Measurements from ENCODE around the gene SOSTDC1. TPM values are rescaled to one million over a fixed set of nuclear protein-coding genes. Genes with fewer than 3 reads are reported as not detected.

SOSTDC1 gene, protein sequence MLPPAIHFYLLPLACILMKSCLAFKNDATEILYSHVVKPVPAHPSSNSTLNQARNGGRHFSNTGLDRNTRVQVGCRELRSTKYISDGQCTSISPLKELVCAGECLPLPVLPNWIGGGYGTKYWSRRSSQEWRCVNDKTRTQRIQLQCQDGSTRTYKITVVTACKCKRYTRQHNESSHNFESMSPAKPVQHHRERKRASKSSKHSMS
- total RNA-seq: not detected in 2 replicates
- long read RNA-seq: 0 reads

DNA sequence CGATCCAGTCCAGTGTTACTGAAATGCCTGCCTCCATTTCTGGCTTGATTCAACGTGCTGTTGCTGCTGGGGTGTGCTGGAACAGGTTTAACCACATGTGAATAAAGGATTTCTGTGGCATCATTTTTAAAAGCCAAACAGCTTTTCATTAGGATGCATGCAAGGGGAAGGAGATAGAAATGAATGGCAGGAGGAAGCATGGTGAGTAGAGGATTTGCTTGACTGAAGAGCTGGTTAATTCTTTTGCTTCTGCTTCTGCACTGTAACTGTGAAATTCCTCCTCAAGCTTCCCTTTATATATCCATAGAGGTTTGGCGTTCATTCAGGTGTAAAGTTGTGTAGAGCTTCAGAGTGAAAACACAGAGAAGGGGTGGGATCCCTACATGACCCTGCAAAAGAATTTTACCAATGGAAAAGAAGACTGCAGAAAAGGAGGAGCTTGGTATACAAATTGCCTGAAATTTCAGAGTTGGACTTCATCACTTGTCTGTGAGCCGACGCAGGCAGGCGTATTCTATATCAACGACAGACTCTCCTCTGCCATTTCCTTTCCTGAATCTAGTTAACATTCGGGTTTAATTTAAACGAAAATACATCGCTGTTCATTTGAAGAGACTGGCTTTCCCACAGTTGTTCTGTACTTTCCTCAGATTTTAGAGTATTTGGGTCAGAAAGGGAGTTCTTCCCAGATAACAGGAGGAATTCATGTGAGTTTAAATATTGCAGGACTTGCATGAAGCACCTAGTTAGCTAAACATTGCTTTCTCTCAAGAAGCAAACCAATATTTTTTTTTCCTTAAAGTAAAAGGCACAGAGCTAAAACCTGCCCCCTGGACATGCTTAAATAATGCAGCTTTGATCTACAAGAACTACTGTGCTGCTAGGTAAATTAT, at the start of gene SOSTDC1:
Gene SOSTDC1 (minus strand): TSS at position 270 of the 893 bp plus-strand sequence. CDS start 70 bp downstream, at position 200.
- peaks cover 9% of the 10 kb centered on the region for H3K27me3 Mint-ChIP-seq (ENCODE audit: unreplicated experiment)
- peak within 1 kb of the TSS; percentile 62 for H3K4me3 Mint-ChIP-seq (ENCODE audit: unreplicated experiment)
- H3K27ac Mint-ChIP-seq (ENCODE audit: unreplicated experiment): no peak within 1 kb of the TSS
- no peak for DNase-seq (ENCODE audit: extremely low spot score, unreplicated experiment)
- no peaks in the 10 kb centered on the region for H3K9me3 Mint-ChIP-seq (ENCODE audit: unreplicated experiment)
- H3K36me3 Mint-ChIP-seq (ENCODE audit: unreplicated experiment): no peaks in the 10 kb centered on the region
- H3K4me1 Mint-ChIP-seq (ENCODE audit: unreplicated experiment): peaks cover 12% of the 10 kb centered on the region
- TF ChIP-seq, protein P1, sequence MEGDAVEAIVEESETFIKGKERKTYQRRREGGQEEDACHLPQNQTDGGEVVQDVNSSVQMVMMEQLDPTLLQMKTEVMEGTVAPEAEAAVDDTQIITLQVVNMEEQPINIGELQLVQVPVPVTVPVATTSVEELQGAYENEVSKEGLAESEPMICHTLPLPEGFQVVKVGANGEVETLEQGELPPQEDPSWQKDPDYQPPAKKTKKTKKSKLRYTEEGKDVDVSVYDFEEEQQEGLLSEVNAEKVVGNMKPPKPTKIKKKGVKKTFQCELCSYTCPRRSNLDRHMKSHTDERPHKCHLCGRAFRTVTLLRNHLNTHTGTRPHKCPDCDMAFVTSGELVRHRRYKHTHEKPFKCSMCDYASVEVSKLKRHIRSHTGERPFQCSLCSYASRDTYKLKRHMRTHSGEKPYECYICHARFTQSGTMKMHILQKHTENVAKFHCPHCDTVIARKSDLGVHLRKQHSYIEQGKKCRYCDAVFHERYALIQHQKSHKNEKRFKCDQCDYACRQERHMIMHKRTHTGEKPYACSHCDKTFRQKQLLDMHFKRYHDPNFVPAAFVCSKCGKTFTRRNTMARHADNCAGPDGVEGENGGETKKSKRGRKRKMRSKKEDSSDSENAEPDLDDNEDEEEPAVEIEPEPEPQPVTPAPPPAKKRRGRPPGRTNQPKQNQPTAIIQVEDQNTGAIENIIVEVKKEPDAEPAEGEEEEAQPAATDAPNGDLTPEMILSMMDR (IDR thresholded peaks at IDR 0.05): no peak

DNA sequence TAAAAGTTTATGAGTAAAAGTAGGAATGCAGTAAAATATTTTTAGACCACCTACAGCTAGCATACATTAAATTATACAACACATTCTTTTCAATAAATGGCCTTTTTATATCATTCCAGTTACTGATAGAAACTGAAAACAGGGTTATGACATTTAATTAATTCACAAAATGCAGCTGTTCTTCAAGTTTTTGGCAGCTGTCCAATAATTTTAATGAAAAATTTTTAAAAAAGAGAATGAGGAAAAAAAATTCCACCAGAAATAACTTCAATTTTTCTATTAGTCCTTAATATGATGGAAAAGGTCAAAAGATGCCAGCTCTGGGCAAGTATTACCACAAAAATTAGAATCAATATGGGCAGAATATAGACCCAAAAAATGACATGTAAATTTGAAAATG, 49.2 kb upstream of the SOSTDC1 start:
- no peaks in the 10 kb centered on the region for H3K36me3 Mint-ChIP-seq (ENCODE audit: unreplicated experiment)
- H3K4me3 Mint-ChIP-seq (ENCODE audit: unreplicated experiment): no peak overlapping the region
- peaks cover 5% of the 10 kb centered on the region for H3K27me3 Mint-ChIP-seq (ENCODE audit: unreplicated experiment)
- no peak overlapping the region for H3K27ac Mint-ChIP-seq (ENCODE audit: unreplicated experiment)
- no peaks in the 10 kb centered on the region for H3K9me3 Mint-ChIP-seq (ENCODE audit: unreplicated experiment)
- TF ChIP-seq, protein P1 (IDR thresholded peaks at IDR 0.05): no peak
- peaks cover 10% of the 10 kb centered on the region for H3K4me1 Mint-ChIP-seq (ENCODE audit: unreplicated experiment)
- no peak for DNase-seq (ENCODE audit: extremely low spot score, unreplicated experiment)

DNA sequence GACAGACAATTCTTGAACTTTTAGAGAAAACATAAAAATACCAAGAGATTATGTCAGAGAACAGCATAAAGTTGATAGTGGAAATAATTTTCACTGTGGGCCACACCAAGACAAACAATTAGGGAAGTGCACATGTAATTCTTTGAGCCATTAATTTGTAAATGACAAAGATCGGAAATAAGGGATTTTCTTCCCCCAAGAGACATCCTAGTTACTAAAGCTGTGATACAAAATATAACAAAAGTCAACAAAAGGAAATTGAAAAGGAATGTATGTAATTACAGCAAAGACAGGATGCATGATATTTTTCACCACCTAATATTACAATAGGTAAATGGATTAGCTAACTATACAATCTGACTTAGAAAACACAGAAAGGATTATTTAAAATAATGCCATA, 48.7 kb upstream of the SOSTDC1 start:
- H3K4me1 Mint-ChIP-seq (ENCODE audit: unreplicated experiment): peaks cover 10% of the 10 kb centered on the region
- H3K4me3 Mint-ChIP-seq (ENCODE audit: unreplicated experiment): no peak overlapping the region
- H3K9me3 Mint-ChIP-seq (ENCODE audit: unreplicated experiment): no peaks in the 10 kb centered on the region
- H3K36me3 Mint-ChIP-seq (ENCODE audit: unreplicated experiment): no peaks in the 10 kb centered on the region
- H3K27ac Mint-ChIP-seq (ENCODE audit: unreplicated experiment): peak overlapping the region; percentile 9
- TF ChIP-seq, protein P1 (IDR thresholded peaks at IDR 0.05): no peak
- no peak for DNase-seq (ENCODE audit: extremely low spot score, unreplicated experiment)
- H3K27me3 Mint-ChIP-seq (ENCODE audit: unreplicated experiment): peaks cover 5% of the 10 kb centered on the region

DNA sequence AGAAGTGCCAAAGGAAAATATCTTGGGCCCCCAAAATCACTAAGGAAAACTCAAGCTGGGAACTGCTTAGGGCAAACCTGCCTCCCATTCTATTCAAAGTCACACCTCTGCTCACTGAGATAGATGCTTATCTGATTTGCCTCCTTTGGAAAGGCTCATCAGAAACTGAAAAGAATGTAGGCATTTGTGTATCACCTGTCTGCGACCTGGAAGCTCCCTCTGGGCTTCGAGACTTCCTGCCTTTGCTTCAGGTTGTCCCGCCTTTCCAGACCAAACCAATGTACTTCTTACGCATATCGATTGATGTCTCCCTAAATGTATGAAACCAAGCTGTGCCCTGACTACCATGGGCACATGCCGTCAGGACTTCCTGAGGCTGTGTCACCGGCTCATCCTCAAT, 46.6 kb upstream of the SOSTDC1 start:
- Mint-ChIP-seq H3K4me1 (ENCODE audit: unreplicated experiment) (peaks cover 10% of the 10 kb centered on the region), H3K9me3 (ENCODE audit: unreplicated experiment) (peaks cover 6% of the 10 kb centered on the region), H3K27ac (ENCODE audit: unreplicated experiment) (no peak overlapping the region), H3K4me3 (ENCODE audit: unreplicated experiment) (no peak overlapping the region), H3K27me3 (ENCODE audit: unreplicated experiment) (peaks cover 4% of the 10 kb centered on the region), H3K36me3 (ENCODE audit: unreplicated experiment) (no peaks in the 10 kb centered on the region)
- TF ChIP-seq, protein P1 (IDR thresholded peaks at IDR 0.05): no peak
- no peak for DNase-seq (ENCODE audit: extremely low spot score, unreplicated experiment)

DNA sequence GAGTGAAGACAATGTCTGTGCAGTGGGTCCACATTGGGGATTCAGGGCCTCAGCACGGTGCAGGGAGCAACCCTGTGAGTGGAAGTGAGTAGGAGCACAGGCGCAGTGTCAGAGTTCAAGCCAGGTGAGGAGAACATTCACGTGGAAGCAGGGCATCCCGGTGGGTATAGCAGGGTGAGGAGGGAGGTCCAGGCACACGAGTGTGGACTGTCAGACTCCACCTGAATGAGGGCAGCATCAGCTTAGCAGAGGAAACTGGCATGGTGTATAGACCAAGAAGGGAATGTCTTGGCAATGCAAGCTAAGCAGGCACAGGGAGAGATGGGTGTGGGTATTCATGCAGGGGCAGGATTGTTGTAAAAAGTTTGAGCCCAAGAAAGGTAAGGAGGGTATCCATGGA, 45.8 kb upstream of the SOSTDC1 start:
- Mint-ChIP-seq H3K9me3 (ENCODE audit: unreplicated experiment) (peaks cover 6% of the 10 kb centered on the region), H3K4me3 (ENCODE audit: unreplicated experiment) (no peak overlapping the region)
- TF ChIP-seq, protein P1 (IDR thresholded peaks at IDR 0.05): no peak

More for the DNA sequence above, 45.8 kb upstream of the SOSTDC1 start:
- Mint-ChIP-seq H3K36me3 (ENCODE audit: unreplicated experiment) (no peaks in the 10 kb centered on the region), H3K27me3 (ENCODE audit: unreplicated experiment) (no peaks in the 10 kb centered on the region), H3K27ac (ENCODE audit: unreplicated experiment) (no peak overlapping the region), H3K4me1 (ENCODE audit: unreplicated experiment) (peaks cover 10% of the 10 kb centered on the region)
- DNase-seq (ENCODE audit: extremely low spot score, unreplicated experiment): no peak
